ENCODE results near the gene MARCHF10.

DNA sequence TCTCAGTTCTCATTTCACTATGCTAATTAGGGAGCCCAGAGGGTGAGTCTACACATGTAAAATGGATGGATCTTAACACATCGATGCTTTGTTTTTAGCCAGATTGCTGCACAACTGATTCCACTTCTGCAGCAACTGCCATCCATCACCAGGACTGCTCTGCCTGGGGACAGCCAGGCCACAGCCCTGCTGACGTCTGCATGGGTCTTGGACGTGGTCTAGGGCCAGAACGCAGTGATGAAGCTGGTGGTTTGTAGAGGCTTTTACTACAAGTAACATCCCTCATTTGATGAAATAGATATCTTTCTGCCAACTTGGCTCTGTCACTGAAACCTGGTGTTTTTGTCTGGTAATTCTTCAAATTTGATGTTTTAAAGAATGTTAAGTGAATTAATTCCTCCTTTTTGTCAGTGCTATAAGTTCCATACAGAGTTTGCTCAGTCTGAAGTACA, 50.6 kb downstream of the MARCHF10 start:
- TF ChIP-seq, protein P1, sequence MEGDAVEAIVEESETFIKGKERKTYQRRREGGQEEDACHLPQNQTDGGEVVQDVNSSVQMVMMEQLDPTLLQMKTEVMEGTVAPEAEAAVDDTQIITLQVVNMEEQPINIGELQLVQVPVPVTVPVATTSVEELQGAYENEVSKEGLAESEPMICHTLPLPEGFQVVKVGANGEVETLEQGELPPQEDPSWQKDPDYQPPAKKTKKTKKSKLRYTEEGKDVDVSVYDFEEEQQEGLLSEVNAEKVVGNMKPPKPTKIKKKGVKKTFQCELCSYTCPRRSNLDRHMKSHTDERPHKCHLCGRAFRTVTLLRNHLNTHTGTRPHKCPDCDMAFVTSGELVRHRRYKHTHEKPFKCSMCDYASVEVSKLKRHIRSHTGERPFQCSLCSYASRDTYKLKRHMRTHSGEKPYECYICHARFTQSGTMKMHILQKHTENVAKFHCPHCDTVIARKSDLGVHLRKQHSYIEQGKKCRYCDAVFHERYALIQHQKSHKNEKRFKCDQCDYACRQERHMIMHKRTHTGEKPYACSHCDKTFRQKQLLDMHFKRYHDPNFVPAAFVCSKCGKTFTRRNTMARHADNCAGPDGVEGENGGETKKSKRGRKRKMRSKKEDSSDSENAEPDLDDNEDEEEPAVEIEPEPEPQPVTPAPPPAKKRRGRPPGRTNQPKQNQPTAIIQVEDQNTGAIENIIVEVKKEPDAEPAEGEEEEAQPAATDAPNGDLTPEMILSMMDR (IDR thresholded peaks at IDR 0.05), result no peak
- no peak for TF ChIP-seq EZH2phosphoT487 (IDR thresholded peaks at IDR 0.05)

Measured in neural progenitor cell (in vitro differentiated cells).